ENCODE results near the gene BBS12.

DNA sequence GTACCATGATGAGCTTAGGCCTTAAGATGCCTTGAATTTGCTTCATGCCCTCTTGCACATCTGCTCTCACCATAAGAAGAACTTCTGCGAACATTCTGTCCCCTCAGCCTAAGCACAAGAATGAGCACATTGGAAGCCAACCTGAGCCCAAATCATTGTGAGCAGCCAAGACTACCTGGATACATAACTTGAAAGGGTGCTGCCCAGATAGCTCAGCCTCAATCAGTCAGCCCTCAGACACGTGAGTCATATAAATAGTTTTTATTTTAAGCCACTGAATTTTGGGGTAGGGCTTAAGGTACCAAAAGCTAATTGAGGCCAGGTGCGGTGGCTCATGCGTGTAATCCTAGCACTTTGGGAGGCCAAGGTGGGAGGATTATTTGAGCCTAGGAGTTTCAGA, 27.5 kb upstream of the BBS12 start:
- TF ChIP-seq, protein P1, sequence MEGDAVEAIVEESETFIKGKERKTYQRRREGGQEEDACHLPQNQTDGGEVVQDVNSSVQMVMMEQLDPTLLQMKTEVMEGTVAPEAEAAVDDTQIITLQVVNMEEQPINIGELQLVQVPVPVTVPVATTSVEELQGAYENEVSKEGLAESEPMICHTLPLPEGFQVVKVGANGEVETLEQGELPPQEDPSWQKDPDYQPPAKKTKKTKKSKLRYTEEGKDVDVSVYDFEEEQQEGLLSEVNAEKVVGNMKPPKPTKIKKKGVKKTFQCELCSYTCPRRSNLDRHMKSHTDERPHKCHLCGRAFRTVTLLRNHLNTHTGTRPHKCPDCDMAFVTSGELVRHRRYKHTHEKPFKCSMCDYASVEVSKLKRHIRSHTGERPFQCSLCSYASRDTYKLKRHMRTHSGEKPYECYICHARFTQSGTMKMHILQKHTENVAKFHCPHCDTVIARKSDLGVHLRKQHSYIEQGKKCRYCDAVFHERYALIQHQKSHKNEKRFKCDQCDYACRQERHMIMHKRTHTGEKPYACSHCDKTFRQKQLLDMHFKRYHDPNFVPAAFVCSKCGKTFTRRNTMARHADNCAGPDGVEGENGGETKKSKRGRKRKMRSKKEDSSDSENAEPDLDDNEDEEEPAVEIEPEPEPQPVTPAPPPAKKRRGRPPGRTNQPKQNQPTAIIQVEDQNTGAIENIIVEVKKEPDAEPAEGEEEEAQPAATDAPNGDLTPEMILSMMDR (IDR thresholded peaks at IDR 0.05) = no peak
- no peak for TF ChIP-seq POLR2A (IDR thresholded peaks at IDR 0.05)

Measured in adrenal gland (tissue), 5 donors.